Osteocyte (in vitro differentiated cells): ENCODE data around the gene FTL. TPM values are rescaled to one million over a fixed set of nuclear protein-coding genes. Genes with fewer than 3 reads are reported as not detected.

Experiments used
- DNase-seq: peaks from one replicate; pipeline ENCODE4 v3.0.0; 2021; ENCODE audit warnings: mixed read lengths; ENCODE audit not compliant: unreplicated experiment; ENCODE audit errors: extremely low spot score
- H3K27ac Mint-ChIP-seq: one replicate; pipeline ENCODE4 v1.8.0; 2021; ENCODE audit warnings: mild to moderate bottlenecking, mixed read lengths; ENCODE audit not compliant: unreplicated experiment
- H3K27me3 Mint-ChIP-seq: one replicate; pipeline ENCODE4 v1.8.0; 2021; ENCODE audit warnings: mixed read lengths; ENCODE audit not compliant: unreplicated experiment
- H3K36me3 Mint-ChIP-seq: one replicate; pipeline ENCODE4 v1.8.0; 2021; ENCODE audit warnings: mixed read lengths; ENCODE audit not compliant: unreplicated experiment
- H3K4me1 Mint-ChIP-seq: one replicate; pipeline ENCODE4 v1.8.0; 2021; ENCODE audit warnings: mixed read lengths; ENCODE audit not compliant: unreplicated experiment
- H3K4me3 Mint-ChIP-seq: one replicate; pipeline ENCODE4 v1.8.0; 2021; ENCODE audit warnings: mild to moderate bottlenecking, moderate library complexity, mixed read lengths; ENCODE audit not compliant: unreplicated experiment
- H3K9me3 Mint-ChIP-seq: one replicate; pipeline ENCODE4 v1.8.0; 2021; ENCODE audit warnings: mixed read lengths; ENCODE audit not compliant: unreplicated experiment
- total RNA-seq: library from RNA; stranded (reverse); gene quantifications from 2 replicates; pipeline ENCODE4 v1.2.1, GENCODE V29; 2021
- TF ChIP-seq, protein P1 (sequence below): fragments of 200-600 bp; sonication (generic); IDR thresholded peaks from 2 replicates; pipeline ENCODE4 v1.5.0; 2021; ENCODE audit warnings: antibody characterized with exemption, mild to moderate bottlenecking, moderate library complexity

The FTL gene
- total RNA-seq, 1 donor from 2014 or later, result 2,792 TPM

DNA sequence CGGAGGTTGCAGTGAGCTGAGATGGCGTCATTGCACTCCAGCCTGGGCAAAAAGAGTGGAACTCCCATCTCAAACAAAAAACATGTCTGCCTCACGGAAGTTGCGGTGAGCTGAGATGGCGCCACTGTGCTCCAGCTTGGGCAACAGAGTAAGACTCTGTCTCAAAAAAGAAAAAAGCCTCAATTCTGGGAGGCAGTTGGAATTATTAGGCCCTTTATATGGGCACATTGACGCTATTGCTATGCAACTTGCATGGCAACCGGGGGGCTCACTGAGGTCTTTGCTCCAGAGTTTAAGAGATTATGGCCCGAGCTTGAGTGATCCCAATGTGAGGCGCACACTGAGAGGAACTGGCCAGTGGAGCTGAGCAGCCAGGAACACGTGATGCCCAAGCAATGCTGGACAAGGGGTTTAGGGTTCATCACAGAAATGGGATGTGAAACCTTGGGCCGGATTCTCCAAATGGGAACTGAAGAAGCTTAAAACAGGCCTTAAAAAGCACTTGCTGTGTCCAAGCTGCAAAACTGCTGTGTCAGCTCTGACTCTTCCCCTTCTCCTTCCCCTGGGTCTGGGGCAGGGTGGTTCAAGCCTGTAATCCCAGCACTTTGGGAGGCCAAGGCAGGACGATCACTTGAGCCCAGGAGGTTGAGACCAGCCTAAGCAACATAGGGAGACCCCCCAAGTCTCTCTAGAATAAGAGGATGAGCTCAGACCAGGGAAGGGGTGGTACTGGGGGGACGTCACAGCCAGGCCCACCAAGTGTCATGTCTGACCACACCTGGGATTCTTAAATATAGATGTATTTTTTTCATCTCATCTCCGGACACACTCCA is 2.5 kb downstream of the FTL start:
- Mint-ChIP-seq H3K27ac (peak overlapping the region; percentile 98), H3K27me3 (no peaks in the 10 kb centered on the region), H3K4me3 (peak overlapping the region; percentile 95), H3K9me3 (no peaks in the 10 kb centered on the region), H3K4me1 (peaks cover 45% of the 10 kb centered on the region), H3K36me3 (peaks cover 17% of the 10 kb centered on the region)
- TF ChIP-seq, protein P1, sequence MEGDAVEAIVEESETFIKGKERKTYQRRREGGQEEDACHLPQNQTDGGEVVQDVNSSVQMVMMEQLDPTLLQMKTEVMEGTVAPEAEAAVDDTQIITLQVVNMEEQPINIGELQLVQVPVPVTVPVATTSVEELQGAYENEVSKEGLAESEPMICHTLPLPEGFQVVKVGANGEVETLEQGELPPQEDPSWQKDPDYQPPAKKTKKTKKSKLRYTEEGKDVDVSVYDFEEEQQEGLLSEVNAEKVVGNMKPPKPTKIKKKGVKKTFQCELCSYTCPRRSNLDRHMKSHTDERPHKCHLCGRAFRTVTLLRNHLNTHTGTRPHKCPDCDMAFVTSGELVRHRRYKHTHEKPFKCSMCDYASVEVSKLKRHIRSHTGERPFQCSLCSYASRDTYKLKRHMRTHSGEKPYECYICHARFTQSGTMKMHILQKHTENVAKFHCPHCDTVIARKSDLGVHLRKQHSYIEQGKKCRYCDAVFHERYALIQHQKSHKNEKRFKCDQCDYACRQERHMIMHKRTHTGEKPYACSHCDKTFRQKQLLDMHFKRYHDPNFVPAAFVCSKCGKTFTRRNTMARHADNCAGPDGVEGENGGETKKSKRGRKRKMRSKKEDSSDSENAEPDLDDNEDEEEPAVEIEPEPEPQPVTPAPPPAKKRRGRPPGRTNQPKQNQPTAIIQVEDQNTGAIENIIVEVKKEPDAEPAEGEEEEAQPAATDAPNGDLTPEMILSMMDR, result no peak
- no peak for DNase-seq

DNA sequence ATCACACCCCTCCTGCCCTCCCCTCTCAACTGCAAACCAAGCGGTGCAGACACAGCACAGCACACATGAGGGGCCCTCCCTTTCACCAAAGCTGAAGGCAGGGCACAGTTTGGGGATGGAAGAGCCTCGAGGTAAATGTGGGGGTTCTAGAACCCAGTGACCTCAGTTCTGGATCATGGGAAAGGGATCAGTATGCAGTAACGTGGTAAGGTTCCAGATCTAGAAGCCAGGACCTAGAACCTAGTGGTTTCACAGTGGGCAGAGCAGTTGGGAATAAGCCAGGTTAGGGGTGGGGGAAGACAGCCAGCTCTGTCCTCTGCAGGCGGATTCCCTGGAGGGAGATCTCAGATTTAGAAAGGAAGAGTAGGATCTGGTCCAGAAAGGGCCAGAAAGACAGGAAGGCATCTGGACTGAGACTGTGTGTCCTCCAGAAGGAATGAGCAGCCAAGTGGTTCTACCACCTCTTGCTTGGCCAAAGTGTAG is 3.1 kb downstream of the FTL start:
- peaks cover 17% of the 10 kb centered on the region for H3K36me3 Mint-ChIP-seq
- H3K4me3 Mint-ChIP-seq, result peak overlapping the region; percentile 30
- no peaks in the 10 kb centered on the region for H3K9me3 Mint-ChIP-seq
- peak overlapping the region; percentile 98 for H3K27ac Mint-ChIP-seq
- peaks cover 43% of the 10 kb centered on the region for H3K4me1 Mint-ChIP-seq
- TF ChIP-seq, protein P1, result no peak
- DNase-seq, result no peak
- H3K27me3 Mint-ChIP-seq, result no peaks in the 10 kb centered on the region

DNA sequence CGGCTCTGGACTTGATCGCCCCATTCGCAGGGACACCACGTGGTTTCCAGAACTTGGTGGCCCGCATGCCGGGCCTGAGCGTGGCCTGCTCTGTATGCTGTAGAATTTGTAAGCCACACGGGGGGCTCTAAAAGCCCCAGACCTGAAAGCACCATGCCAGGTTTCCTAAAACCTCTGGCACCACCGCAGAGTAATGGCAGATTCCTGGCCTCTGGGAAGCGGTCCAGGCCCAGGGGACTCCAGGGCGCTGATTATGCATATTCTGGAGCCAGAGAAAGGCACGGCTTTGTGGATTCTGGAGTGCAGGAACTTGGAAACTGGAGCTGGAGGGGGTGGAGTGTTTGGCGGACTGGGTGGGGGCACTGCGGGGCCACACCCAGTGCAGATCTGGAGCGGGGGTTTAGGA is 3.7 kb downstream of the FTL start:
- Mint-ChIP-seq H3K4me1 (peaks cover 37% of the 10 kb centered on the region), H3K4me3 (no peak overlapping the region), H3K27ac (no peak overlapping the region), H3K36me3 (peaks cover 17% of the 10 kb centered on the region), H3K9me3 (no peaks in the 10 kb centered on the region), H3K27me3 (no peaks in the 10 kb centered on the region)
- no peak for DNase-seq
- TF ChIP-seq, protein P1, result no peak

DNA sequence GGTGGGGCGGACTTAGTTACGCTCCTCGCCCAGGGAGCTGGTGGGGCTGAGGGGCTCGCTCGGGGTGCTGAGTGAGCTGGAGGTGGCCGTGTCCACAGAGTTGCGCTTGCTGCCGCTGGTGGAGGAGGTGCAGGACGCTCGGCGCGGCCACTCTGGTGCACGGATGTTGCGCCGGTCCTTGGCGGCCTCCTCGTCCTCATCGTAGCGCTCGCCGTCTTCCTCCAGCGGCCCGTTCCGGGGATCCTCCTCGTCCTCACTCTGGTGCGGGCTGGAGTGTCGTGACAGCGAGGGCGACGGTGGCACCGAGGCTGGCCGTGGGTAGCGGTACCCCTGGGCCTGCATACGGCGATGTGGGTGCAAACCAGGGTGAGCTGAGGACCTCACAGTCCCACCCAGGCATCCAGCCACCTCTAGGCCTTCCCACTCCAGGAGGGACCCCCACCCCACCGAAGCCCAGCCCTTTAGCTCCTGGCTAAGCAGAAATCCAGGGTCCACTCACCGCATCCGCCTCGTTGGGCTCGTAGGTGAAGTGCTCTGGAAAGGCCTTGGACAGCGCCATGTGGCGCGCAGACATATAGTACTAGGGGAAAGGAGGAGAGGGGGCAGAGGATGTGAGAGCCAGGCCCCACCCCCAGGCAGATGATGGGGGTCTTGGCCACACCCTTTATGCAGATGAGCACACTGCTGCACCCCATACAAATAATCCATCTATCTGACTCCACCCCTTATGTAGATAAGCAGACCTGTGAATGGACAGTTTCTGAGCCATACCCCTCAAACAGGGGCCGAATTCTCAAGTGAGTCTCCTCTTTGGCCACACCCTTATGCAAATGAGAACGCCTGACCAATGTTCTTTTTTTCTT is 4.4 kb downstream of the FTL start:
- TF ChIP-seq, protein P1, result no peak
- no peak overlapping the region for H3K4me3 Mint-ChIP-seq
- peaks cover 17% of the 10 kb centered on the region for H3K36me3 Mint-ChIP-seq
- no peaks in the 10 kb centered on the region for H3K9me3 Mint-ChIP-seq
- no peaks in the 10 kb centered on the region for H3K27me3 Mint-ChIP-seq
- peaks cover 31% of the 10 kb centered on the region for H3K4me1 Mint-ChIP-seq
- no peak overlapping the region for H3K27ac Mint-ChIP-seq
- no peak for DNase-seq
